GM12873 (cell line): ENCODE measurements around the gene BOLA2B.

ENCODE experiments used
- TF ChIP-seq, protein P1 (sequence below): IDR thresholded peaks from 2 replicates; pipeline ENCODE4 v1.5.1; 2012; ENCODE audit warnings: low read depth, mild to moderate bottlenecking, moderate library complexity, low read length, control low read depth; ENCODE audit not compliant: insufficient read depth; ENCODE audit errors: missing control alignments

BOLA2B gene

DNA sequence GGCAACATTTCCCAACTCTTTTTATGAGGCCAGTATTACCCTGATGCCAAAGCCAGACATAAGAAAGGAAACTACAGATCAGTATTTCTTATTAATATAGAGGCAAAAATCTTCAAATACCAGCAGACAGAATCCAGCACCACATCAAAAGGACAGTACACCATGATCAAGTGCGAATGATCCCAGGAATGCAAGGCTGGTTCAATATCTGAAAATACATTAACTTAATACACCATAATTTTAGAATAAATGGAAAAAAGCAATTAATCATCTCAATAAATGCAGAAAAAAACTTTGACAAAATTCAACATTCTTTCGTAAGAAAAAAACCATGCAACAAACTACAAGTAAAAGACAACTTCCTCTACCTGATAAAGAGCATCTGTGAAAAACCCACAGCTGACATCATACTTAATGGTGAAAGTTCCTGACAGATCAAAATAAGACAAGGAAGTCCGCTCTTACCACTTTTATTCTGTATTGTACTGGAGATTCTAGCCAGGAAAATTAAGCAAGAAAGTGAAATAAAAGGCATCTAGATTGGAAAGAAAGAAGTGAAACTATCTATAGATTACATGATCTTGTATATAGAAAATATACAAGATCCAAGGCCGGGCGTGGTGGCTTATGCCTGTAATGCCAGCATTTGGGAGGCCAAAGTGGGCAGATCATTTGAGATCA is 44.1 kb downstream of the BOLA2B start:
- TF ChIP-seq, protein P1, sequence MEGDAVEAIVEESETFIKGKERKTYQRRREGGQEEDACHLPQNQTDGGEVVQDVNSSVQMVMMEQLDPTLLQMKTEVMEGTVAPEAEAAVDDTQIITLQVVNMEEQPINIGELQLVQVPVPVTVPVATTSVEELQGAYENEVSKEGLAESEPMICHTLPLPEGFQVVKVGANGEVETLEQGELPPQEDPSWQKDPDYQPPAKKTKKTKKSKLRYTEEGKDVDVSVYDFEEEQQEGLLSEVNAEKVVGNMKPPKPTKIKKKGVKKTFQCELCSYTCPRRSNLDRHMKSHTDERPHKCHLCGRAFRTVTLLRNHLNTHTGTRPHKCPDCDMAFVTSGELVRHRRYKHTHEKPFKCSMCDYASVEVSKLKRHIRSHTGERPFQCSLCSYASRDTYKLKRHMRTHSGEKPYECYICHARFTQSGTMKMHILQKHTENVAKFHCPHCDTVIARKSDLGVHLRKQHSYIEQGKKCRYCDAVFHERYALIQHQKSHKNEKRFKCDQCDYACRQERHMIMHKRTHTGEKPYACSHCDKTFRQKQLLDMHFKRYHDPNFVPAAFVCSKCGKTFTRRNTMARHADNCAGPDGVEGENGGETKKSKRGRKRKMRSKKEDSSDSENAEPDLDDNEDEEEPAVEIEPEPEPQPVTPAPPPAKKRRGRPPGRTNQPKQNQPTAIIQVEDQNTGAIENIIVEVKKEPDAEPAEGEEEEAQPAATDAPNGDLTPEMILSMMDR, result no peak

DNA sequence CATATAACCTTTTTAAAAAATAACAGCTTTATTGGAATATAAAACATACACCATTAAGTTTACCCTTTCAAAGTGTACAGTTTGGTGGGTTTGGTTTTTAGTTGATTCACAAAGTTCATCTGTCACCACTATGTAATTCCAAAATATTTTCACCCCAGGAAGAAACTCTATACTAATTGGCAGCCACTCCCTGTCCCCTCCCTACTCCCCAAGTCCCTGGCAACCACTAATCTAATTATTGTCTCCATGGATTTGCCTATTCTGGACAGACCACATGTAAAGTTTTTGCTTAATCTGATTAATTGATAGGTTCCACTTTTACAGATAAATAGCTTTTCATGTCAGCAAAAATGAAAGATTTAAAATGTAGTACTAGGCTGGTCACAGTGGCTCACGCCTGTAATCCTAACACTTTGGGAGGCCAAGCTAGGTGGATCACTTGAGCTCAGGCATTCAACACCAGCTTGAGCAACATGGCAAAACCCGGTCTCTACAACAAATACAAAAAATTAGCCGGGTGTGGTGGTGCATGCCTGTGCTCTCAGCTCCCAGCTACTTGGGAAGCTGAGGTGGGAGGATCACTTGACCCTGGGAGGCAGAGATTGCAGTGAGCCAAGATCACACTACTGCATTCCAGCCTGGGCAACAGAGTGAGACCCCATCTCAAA is 45.5 kb downstream of the BOLA2B start:
- TF ChIP-seq, protein P1, result no peak

DNA sequence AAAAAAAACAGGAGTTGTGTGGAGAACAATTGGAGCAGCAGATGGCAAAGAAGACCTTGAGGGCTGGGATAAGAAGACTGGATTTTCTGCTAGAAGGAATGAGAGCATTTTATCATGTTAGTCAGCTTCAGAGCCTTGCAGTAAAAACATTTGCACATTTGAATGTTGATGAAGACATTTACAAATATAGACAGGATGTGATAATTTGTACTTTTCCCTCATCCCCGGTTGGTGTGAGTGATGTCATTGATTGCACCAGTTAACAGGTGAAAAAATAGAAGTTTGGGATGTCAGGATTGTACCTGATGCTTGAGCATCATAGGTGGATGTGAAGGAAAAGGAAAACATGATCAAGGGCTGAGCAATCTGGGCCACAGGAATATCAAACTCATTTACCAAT is 47.8 kb downstream of the BOLA2B start:
- TF ChIP-seq, protein P1, result no peak

DNA sequence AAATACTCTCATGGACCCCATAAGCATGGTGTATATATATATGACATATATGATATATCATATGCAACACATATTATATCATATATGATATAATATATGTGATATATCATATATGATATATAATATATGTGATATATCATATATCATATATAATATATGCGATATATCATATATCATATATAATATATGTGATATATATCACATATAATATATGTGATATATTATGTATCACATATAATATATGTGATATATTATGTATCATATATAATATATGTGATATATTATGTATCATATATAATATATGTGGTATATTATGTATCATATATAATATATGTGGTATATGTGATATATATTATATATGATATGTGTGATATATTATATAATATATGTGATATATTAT is 48.5 kb downstream of the BOLA2B start:
- TF ChIP-seq, protein P1, result no peak

DNA sequence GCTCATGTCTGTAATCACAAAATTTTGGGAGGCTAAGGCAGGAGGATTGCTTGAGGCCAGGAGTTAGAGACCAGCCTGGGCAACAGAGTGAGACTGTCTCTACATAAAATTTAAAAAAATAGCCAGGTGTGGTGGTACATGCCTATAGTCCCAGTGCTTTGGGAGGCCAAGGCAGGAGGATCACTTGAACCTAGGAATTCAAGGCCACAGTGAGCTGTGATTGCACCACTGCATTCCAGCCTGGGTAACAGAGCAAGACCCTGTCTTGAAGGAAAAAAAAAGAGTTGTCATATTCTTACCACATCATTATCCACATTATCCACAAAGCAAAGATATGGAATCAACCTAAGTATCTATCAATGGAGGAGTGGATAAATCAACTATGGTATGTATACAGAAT is 49.4 kb downstream of the BOLA2B start:
- TF ChIP-seq, protein P1, result no peak

DNA sequence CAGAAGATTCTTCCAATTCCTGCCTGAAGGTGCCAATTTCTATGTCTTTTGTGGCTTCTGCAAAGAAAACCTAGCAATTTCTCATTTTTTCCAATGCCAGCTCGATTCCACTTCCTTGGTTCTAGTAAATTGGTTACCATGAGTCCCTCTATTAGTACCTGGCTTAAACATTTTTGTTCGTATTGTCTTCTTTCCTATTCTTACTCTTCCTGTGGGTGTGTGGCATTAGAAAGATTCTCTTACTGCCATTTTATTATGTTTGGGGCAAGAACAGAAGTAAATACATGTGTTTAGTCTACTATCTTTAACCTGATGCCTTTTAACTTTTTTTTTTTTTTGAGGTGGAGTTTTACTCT is 50.1 kb downstream of the BOLA2B start:
- TF ChIP-seq, protein P1, result no peak
